ENCODE results near the gene SERINC2. TPM values are rescaled to one million over a fixed set of nuclear protein-coding genes. Genes with fewer than 3 reads are reported as not detected.

SERINC2 gene
- total and polyA plus RNA-seq, 9 donors, result 0.25 to 15.2 (median 1.5) TPM; not detected in 1

DNA sequence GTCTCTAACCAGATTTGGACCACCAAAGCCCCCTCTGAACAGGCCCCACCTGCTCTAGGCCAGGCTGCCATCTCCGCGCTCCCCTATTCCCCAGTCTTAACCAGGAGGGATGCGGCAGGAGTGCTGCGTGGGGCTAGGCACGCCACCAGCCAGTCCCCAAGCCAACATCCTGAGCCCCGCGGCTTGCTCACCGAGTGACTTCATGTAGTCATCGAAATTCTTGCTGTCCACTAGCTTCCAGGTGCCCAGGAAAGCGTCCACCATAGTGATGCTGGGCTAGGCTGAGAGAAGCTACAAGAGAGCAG, 40.3 kb upstream of the SERINC2 start:
- DNase-seq, result peak in 1 of 5 donors; percentile 26
- Histone ChIP-seq H3K4me3 (peak overlapping the region; percentile 43), H3K36me3 (no peaks in the 10 kb centered on the region), H3K4me1 (ENCODE audit: insufficient read depth) (peaks cover 34% of the 10 kb centered on the region), H3K9me3 (no peaks in the 10 kb centered on the region), H3K27ac (peak overlapping the region; percentile 72 to 89), H3K27me3 (no peaks in the 10 kb centered on the region)
- WGBS, 3 donors, result 40 to 53% (median 51%) methylated on average over 10 of the region's 10 CpGs
- intact Hi-C loops (cut with DNase I), result no loop called here
- TF ChIP-seq EP300 (IDR thresholded peaks at IDR 0.05) (no peak), POLR2A (IDR thresholded peaks at IDR 0.05) (peak; percentile 28), CTCF (IDR thresholded peaks at IDR 0.05) (no peak)

DNA sequence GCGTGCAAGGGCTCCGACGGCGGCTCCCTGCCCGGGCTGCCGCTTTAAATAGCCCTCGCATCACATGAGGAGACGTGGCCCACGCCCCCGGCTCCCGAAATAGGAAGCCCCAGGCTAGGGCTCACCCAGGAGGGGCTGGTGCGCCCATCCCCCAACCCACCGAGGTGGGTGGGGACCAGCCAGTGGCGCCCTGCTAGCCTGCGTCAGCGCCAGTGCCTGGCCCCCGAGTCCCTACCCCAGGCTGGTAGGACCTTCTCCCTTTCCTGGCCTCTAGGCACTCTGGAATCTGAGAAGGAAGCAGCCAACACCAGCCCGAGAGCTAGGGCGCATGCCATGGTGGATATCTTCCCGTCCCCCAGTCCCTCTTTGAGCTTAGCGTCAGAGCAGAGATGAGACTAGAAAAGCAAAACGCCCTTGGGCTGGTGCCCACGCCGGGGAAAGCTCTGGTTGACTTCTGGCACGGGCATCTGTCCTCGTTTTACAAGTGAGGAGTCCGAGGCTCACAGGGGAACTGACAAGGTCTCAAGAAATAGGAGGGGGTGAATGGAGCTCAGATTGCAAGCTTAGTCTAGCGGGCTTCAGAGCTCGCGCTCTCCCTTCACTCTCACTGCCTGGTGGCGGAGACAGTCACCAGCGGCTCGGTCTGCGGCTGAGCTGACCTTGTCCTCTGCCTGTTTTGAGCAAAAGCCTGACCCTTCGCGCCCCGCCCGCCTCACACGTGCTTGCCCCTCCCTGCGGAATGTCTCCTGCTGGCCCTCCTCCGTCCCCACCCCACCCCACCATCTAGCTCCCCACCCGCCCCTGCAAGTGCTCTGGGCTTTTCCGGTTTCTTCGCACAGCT, 39.7 kb upstream of the SERINC2 start, which contains the start of gene FABP3:
Gene FABP3 (minus strand): TSS at position 21 of the 841 bp plus-strand sequence. CDS start 62 bp downstream, outside the sequence.
- WGBS, 3 donors, result 0 to 1% (median 1%) methylated on average over 41 to 44 of the region's 44 CpGs
- Histone ChIP-seq H3K4me3 (peak within 1 kb of the TSS; percentile 43), H3K27me3 (no peaks in the 10 kb centered on the region), H3K4me1 (ENCODE audit: insufficient read depth) (peaks cover 33% of the 10 kb centered on the region), H3K36me3 (no peaks in the 10 kb centered on the region), H3K9me3 (no peaks in the 10 kb centered on the region), H3K27ac (peak within 1 kb of the TSS; percentile 72 to 89)
- intact Hi-C loops (cut with DNase I), result no loop called here
- peak; percentile 79 to 88 (median 84) for DNase-seq
- TF ChIP-seq CTCF (IDR thresholded peaks at IDR 0.05) (no peak), POLR2A (IDR thresholded peaks at IDR 0.05) (no peak), EP300 (IDR thresholded peaks at IDR 0.05) (no peak)

GRCh38 chr1:31373897-31374486, 39.0 kb upstream of the SERINC2 start:
- no peaks in the 10 kb centered on the region for H3K27me3 ChIP-seq
- H3K4me1 ChIP-seq (ENCODE audit: insufficient read depth), result peaks cover 26% of the 10 kb centered on the region
- H3K36me3 ChIP-seq, result no peaks in the 10 kb centered on the region
- intact Hi-C loops (cut with DNase I), result no loop called here
- WGBS, 3 donors, result 20 to 23% (median 23%) methylated on average over 11 of the region's 11 CpGs
- TF ChIP-seq CTCF (IDR thresholded peaks at IDR 0.05), result no peak
- no peak for TF ChIP-seq EP300 (IDR thresholded peaks at IDR 0.05)
- TF ChIP-seq POLR2A (IDR thresholded peaks at IDR 0.05), result no peak
- DNase-seq, result no peak
- H3K27ac ChIP-seq, result peak overlapping the region; percentile 72 to 89
- no peaks in the 10 kb centered on the region for H3K9me3 ChIP-seq
- H3K4me3 ChIP-seq, result peak overlapping the region; percentile 43

- Histone ChIP-seq H3K27ac (peak overlapping the region in 1 of 2 donors; percentile 89), H3K4me3 (no peak overlapping the region), H3K4me1 (ENCODE audit: insufficient read depth) (peaks cover 21% of the 10 kb centered on the region), H3K36me3 (no peaks in the 10 kb centered on the region), H3K9me3 (no peaks in the 10 kb centered on the region), H3K27me3 (no peaks in the 10 kb centered on the region)
- peak; percentile 75 to 79 (median 77) for DNase-seq
- intact Hi-C loops (cut with DNase I), result no loop called here
- TF ChIP-seq CTCF (IDR thresholded peaks at IDR 0.05) (no peak), POLR2A (IDR thresholded peaks at IDR 0.05) (no peak)
- WGBS, 3 donors, result 59 to 68% (median 61%) methylated on average over 7 of the region's 7 CpGs
Observed at GRCh38 chr1:31374511-31375196, 38.4 kb upstream of the SERINC2 start.
